Stimulated activated CD4-positive, alpha-beta T cell treated with anti-CD3 and anti-CD28 coated beads, Interleukin-2, amount 100 ng/mL, for 4 hours (primary cell): Measurements from ENCODE around the gene ABI1.
"Not testable (repeated sequence)": the region's sequence is repeated elsewhere in the genome, so short reads cannot be mapped to it uniquely, and the experiment has no call there.

Source experiments
- DNase-seq: peaks from one replicate; pipeline ENCODE4 v3.0.0-alpha.2; 2020; ENCODE audit warnings: low read depth

The ABI1 gene

DNA sequence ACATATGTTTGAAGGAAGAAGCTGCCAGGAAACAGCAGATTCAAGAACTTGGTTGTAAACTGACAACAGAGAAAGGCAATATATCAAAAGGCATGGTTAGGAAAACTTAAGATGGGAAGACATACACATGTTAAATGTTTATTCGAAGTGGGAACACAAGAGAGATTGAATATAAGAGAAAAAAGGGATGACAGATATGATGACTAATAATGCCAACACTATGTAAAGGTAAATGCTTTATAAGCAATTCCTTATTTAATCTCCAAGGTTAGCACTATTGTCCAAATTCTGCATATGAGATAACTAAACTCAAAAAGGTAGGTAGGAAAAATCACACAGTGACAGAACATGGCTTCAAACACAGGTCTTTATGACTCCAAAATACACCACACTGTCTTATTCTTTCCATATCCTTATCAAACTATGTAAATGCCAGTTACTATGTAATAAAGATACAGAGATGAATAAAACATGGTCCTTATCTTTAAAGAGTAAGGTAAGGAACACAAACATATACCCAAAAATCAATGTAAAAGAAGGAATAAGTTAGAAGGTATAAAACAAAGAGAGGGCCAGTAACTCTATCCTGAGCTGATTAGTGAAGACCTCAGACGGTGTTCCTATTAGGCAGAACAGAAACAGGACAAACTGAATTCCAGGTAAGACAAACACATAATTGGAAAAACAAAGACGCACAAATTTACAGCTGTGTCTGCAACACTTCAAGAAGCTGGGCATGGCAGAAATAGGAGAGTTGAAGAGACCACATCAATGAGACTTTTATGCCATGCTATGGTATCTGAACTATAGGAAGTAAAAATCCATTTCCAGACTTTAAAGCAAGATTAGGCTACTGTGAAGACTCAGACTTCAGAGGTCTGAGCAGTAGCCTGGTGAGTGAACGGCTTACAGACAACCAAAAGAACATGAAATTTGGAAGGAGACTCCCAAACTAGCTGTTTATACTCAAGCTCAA, 56.1 kb downstream of the ABI1 start:
- DNase-seq = no peak

DNA sequence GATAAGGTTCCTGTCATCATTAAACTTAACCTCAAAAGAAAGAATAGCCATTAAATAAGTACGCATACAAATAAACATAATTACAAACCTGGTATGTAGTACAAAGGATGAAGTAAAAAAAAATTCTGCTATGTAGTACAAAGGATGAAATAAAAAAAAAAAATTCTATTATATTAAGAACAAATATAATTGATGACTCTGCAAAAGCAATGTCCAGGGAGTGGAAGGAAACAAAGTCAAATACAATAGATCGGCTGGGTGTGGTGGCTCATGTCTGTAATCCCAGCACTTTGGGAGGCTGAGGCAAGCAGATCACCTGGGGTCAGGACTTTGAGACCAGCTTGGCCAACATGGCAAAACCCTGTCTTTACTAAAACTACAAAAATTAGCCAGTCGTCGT, 56.9 kb downstream of the ABI1 start:
- DNase-seq = no peak

DNA sequence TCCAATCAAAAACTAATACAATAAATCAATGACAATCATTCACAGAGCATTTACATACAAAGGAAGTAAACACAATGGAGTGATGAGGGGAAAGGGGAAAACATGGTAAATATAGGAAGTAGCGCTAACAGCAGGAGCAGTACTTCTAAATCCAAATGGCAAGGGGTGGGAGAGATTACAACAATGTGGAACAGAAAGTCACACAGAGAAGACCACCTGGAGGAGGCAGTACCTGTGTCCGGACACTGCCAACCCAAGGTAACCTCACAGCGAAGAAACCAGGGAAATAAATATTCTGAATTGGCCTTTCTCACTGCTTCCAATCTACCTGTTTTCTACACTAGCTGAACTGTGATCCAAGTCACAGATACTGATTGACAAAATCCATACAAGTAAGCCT, 58.2 kb downstream of the ABI1 start:
- no peak for DNase-seq

DNA sequence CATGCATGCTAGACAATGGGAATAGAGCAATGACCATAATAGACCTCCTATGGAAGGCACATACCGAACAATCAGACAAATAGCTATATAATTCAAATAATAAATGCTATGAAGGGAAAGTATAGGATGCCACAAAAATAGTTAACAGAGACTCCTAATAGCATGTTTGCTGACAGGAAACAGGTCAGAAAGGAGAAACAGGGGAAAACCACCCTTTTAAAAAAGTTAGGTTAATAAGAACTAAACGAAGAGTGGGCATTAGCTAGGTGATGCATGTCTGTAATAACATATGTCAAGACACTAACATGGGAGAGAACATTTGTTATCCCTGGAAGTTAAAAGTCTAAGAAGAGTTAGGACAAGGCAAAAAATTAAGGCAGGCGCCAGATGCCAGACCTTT, 58.9 kb downstream of the ABI1 start:
- no peak for DNase-seq

DNA sequence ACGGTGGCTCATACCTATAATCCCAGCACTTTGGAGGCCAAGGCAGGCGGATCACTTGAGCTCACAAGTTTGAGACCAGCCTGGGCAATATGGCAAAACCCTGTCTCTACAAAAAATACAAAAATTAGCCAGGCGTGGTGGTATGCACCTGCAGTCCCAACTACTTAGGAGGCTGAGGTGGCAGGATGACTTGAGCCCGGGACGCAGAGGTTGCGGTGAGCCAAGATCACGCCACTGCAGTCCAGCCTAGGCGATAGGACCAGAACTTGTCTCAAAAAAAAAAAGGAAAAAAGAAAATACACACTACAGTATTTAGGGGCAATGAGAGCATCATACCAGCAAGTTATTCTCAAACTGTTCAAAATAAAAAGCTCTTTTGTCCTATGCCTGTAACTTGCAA, 59.5 kb downstream of the ABI1 start:
- no peak for DNase-seq

DNA sequence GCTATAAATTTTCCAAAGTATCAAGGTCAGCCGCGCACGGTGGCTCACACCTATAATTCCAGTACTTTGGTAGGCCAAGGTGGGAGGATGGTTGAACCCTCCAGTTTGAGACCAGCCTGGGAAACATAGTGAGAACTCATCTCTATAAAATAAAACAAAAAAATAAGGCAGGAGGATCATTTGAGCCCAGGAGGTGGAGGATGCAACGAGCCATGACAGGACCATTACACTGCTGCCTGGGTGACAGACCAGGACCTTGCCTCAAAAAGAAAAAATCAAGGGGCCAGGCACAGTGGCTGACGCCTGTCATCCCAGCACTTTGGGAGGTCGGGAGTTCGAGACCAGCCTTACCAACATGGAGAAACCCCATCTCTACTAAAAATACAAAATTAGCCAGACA, 60.3 kb downstream of the ABI1 start:
- no peak for DNase-seq

DNA sequence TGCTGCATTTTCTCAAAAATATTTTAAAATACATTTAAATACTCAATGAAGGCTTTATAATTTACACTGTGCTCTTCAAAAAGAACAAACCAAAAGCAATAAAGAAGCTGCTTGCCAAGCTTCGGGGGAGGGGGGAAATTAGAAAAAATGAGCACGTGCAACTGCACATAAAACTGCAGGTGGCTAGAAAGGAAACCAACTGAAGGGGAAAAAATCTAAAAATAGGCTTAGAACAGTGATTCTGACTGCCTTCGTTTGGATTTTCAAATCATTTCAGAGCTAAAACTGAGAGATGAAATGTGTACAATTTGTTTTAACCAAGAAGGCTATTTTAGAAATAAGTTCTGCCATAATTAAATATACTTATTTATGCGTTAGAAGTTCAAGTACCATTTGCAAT, 61.4 kb downstream of the ABI1 start:
- DNase-seq = peak; percentile 9

DNA sequence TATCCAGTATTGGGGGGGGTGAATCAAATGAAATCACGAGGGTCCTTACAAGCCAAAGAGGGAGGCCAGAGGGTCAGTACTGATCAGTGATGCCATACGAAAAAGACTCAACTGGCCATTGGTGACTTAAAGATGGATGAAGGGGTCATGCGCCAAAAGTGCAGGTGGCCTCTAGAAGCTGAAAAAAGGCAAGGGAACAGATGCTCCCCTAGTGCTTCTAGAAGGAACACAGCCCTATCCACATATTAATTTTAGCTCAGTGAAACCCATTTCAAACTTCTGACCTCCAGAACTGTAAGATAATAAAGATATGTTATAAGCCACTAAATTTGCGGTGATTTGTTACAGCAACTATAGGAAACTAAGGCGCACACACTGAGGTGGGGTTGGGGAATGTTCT, 62.5 kb downstream of the ABI1 start:
- no peak for DNase-seq

DNA sequence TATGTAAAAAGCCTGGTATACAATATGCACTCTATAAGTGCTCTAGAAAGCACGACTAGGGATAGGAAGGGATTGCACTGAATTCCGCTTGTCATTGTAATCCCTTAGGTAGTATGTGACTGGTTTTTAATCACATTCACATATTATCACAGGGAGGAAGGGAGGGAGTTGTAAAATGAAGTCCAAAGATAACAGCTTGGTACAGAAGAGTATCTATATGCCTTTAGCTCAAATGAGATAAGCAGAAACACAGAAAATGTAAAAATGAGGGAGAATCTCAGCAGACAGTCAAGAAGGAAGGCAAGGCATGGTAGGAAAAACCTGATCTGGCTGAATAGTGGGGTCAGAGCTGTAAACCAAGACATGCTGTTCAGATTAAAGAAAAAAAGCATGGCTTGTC, 63.4 kb downstream of the ABI1 start:
- no peak for DNase-seq

DNA sequence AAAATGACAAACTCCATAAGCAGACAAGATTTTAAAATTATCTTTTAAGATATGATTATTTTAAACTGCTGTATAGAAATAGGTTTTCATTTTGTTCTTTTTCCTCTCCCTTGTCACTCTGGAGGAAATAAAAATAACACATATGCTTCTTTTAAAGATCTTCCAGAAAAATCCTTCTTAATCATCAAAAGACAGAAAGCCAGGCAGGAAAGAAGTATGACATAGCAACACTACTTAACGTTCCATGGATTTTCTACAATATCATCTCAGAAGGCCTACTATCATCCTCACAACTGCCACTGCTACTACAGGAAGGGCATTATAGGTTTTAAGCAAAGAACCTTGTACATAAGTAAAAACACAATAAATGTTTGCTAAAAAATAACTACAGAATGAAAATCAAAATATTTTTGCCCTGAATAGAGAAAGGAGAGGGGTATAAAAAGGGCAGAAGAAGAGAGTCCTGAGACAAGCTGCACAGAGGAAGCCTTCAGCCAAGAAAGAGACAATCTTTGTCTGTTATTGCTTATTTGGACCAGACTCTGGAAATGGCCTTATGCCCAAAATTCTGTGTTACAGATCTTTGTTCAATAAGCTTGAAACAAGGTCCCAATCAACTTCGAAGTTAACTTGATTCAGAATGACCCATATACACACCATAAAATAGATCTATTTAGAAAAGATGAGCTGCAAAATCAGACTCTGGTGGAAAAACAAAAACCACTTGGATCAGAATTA, 67.8 kb downstream of the ABI1 start:
- no peak for DNase-seq

DNA sequence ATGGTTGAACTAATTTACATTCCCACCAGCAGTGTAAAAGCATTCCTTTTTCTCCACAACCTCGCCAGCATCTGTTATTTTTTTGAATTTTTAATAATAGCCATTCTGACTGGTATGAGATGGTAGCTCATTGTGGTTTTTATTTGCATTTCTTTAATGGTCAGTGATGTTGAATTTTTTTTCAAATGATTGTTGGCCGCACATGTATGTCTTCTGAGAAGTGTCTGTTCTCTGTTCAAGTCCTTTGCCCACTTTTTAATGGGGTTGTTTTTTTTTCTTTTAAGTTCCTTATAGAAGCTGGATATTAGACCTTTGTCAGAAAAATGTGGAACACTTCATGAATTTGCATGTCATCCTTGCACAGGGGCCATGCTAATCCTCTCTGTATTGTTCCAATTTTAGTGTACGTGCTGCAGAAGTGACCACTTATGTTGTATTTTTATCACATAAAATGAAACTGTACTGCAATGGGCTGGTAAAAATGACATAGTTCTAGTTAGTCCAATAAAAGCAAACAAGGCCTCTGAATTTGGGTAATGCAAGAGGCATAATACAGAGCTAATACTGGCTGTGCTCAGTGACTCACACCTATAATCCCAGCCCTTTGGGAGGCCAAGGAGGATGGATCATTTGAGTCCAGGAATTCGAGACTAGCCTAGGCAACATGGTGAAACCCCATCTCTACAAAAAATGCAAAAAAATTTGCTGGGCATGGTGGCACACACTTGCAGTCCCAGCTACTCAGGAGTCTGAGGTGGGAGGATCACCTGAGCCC, 70.3 kb downstream of the ABI1 start:
- no peak for DNase-seq

DNA sequence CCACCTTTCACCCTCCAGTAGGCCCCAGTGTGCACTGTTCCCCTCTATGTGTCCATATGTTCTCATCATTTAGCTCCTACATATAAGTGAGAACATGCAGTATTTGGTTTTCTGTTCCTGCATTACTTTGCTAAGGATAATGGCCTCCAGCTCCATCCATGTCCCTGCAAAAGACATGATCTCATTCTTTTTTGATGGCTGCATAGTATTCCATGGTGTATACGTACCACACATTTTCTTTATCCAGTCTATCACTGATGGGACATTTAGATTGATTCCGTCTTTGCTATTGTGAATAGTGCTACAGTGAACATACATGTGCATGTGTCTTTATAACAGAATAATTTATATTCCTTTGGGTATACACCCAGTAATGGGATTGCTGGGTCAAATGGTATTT, 71.0 kb downstream of the ABI1 start:
- DNase-seq = not testable (repeated sequence)

DNA sequence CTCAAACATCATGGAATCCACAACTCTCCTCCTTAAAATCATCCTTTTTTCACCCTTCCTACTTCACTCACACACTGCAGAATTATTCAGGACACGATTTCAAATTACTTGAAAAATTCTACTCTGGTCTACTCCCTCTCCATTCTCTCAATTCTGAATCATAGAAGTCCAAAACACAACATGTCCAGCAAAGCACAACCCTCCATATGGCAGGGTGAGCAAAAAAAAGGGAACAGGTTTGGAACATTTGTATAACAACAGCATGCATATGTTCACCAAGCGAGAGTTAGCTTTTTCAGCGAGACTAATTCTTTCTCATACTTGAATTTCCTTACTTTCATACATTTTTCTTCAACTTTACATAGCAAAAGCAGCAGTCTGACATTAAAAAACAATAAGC, 73.4 kb downstream of the ABI1 start:
- no peak for DNase-seq

DNA sequence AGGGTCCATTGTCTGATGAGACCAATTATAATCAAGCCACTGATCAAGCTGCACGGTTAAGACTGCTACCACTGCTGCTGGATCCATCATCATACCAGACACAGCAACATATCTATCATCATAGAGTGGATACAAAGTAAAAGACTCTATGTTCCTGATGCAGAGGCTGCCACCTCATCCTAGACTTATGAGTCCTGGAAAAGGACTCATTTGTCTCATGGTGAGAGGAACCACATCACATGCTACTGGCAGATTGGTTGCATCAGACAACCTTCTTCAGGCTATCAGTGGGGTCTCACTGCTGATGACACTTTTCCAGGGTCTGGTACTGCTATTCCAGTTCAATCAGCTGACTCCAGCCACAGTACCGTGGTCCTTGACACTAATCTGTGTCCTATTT, 79.0 kb downstream of the ABI1 start:
- DNase-seq = no peak

DNA sequence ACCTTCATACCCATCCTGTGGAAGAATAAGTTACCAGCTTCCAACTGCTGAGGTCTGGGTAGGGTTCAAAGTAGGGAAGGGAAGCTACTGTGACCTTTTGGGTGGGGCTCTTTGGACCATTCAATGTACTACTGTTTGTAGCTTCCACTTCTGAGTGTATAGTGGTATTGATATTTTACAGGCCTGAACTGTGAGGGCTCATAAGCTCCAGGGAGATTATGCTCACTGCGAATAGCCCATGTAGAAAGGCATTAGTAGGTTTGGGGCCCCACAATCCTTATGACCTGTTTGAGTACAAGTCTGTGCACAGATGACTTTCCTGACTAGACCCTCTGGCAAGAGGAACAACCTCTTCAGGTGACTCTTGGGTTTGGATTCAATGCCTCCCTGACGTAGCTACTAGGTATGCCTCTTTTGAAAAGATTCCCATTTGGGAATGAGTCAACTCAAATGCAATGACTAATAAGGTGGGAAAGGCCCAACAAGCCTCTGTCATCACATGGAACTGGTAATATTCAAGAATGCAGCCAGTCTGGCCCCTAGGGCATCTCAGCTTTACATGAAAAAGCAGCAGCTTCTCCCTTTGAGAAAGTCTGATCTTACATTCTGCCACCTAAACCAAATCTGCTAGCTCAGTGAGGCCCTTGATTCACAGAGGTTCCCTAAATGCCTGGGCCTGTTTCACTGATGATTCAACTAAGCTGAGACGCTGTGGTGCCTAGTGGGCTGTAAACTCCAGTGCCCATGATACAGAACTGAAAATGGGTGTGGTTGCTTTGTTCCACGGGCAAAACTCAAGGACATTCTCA, 79.8 kb downstream of the ABI1 start:
- DNase-seq = no peak

DNA sequence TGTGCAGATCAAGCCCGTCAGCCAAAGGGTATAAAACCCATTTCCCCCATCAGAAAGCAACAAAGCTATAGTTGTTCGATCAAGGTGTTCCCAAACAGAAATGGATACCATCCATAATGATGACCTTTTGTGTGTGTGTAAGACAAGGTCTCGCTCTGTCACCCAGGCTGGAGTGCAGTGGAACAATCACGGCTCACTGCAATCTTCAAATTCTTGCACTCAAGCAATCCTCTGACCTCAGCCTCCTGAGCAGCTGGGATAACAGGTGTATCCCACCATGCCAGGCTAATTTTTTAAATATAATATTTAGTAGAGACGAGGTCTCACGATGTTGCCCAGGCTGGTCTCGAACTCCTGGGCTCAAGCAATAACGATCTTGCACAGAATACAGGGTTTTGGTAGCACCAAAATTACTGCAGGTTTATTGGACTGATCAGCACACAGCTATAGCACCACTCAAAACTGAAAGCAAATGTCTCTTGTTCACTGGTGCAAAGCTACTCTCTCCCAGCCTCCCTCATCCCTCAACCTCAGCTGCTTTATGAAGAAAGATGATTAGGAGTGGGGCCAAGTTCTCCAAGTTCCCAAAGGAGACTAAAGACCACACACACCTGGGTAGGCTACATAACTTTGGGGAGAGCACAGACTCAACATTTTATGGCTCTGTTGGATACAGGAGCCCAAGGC, 80.5 kb downstream of the ABI1 start:
- no peak for DNase-seq

DNA sequence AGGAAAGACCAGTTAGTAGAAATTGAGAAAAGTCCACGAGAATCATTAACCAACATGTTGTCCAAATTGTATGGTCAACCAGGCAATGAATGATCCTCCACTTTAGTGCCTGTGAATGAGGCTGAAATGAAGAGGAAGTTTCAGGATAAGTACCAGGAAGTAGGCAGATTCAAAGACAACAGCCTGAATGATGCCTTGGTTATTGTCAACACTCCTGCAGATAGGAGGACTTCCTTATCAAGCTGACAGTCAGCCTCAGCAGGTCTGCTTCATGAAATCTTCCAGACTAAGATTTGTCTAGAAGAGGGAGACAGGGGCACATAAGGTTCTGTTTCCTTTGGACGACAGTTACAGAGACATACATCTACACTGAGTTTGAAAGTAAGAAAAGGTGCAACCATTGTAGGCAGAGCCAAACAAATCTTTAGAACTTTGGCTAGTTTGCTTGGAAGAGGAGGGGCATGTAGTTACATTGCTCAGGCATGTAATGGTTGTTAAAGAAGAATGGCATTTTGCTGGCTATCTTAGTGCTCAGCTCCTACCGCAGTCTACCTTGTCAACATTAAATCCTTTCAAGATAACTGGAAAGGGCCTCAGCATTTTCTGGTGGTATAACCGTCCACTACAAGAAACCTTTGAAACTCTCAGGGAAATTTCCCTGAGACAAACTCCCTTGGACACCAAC, 81.4 kb downstream of the ABI1 start:
- no peak for DNase-seq

DNA sequence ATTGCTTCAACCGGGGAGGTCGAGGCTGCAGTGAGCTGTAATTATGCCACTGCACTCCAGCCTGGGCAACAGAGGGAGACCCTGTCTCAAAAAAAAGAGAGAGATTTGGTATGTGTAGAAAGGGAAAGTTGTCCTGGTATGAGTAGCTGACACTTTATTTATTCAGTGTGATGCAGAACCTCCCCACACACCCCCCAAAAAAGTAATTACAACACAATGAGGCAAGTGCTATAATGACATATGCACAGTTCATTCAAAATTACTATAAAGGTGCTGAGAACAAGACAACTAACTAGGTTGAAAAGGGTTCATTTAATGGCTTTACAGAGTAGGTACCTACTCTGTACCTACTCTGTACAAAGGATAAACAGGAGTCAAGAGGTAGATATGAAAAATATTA, 83.1 kb downstream of the ABI1 start:
- no peak for DNase-seq

DNA sequence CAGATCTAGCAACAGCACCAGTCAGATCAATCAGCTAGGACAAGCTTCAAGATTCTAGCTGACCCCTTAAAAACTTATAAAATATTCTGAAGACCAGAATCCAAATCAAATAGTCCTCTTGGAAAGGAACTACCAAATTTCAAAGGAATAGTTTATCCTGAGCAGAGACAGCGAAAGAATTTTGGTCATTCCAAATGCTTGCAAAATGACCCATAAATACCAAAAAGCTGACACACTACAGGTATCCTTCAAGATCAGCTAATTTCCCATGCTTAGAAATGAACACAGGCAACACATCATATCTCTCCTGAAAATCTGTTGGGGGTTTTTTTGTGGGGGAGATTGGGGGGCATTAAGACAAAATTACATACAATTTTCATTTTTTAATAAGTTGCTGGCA, 84.5 kb downstream of the ABI1 start:
- no peak for DNase-seq

DNA sequence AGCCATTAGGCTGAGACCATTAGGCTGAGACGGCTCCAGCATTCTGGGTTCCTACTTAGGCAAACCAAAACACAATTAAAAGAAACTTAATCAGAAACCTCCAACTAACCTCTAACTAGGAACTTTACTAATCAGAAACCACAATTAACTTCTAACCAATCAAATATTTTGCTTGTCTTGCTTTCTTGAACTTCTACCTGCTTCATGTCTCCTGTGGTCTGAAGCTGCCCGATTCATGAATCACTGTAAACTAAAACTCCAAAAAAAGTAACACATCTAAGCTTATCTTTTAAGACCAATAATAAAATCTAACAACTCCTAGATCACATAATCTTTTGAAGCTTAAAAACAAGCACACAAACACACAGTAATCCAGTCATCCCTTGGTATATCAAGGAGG, 87.1 kb downstream of the ABI1 start:
- no peak for DNase-seq

DNA sequence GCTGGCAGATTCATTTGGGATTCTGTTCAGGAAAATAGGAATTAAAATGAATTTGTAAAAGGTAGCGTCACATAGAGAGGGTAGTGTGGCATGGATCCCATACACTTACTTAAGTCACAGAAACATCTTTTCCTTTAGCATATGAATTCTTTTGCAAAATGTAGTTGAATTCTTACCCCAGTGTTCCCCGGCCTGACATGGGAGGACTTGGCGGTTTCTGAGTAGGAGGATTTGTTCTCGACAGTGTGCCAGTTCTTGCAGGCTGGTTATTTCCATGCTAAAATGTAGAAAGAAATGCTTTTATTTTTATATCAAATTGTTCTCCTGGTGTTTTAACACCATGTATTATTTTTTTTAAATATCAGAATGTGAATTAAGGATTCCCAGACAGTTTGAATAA, 90.7 kb downstream of the ABI1 start:
- no peak for DNase-seq
